Body of pancreas (tissue), 4 donors: ENCODE data around the gene AFP. TPM values are rescaled to one million over a fixed set of nuclear protein-coding genes. Genes with fewer than 3 reads are reported as not detected.

Source experiments
- ATAC-seq: fragments of 150-250 bp; one replicate; pipeline ENCODE4 v1.9.1; 2016
- DNase-seq, 4 donors: peaks; one replicate each; pipeline ENCODE4 v3.0.0-alpha.2; 2019
- H3K27ac ChIP-seq, 4 donors: fragments of 200-600 bp; sonication (generic); 1 replicate in 3 of 4; 2 replicates in 1 of 4; pipeline versions ENCODE4 v1.5.1 to v1.6.1; 2016 to 2019; ENCODE audit warnings: mild to moderate bottlenecking in 1 of 4, mixed read lengths in 1 of 4, moderate library complexity in 1 of 4
- H3K27me3 ChIP-seq, 2 donors: fragments of 200-600 bp; sonication (generic); one replicate each; pipeline ENCODE4 v1.6.0; 2016; ENCODE audit warnings: mild to moderate bottlenecking in 1 of 2
- H3K36me3 ChIP-seq, 2 donors: fragments of 200-600 bp; sonication (generic); replicated peaks in 1 of 2; 2 replicates each; pipeline ENCODE4 v1.5.1; 2016; ENCODE audit warnings: low read depth in 2 of 2; ENCODE audit not compliant: insufficient read depth in 1 of 2
- H3K4me1 ChIP-seq: fragments of 200-600 bp; sonication (generic); one replicate; pipeline ENCODE4 v1.6.0; 2016
- H3K4me3 ChIP-seq, 2 donors: fragments of 200-600 bp; sonication (generic); 1 replicate in 1 of 2; 2 replicates in 1 of 2; pipeline ENCODE4 v1.5.1; 2016 to 2019
- H3K9me3 ChIP-seq, 3 donors: fragments of 200-600 bp; sonication (generic); 1 replicate in 2 of 3; 2 replicates in 1 of 3; pipeline ENCODE4 v1.5.1; 2016
- POLR2A ChIP-seq, 3 donors: fragments of 450-650 bp; IDR thresholded peaks; one replicate each; pipeline ENCODE4 v1.6.1; 2016; ENCODE audit warnings: antibody characterized with exemption in 3 of 3, mild to moderate bottlenecking in 2 of 3
- WGBS, 2 donors: methylation state at CpG; one replicate each; pipeline ENCODE4 v1.1.5; 2017; 5-methylcytosine and 5-hydroxymethylcytosine counted together
- intact Hi-C: fragments of 100-400 bp; cut with DNase I; formaldehyde crosslinking; loops from one replicate; pipeline ENCODE4 v1.15.1; 2023
- total RNA-seq, 2 donors: library from RNA; depleted of rRNA; stranded (reverse); fragments of >200 nt; gene quantifications; one replicate each; pipeline ENCODE4 v1.1.0, GENCODE V29; 2016
- TF ChIP-seq, protein P1 (sequence below), 7 experiments: fragments of 450-650 bp in 4 of 7; fragments of 200-600 bp in 3 of 7; sonication (generic) in 3 of 7; IDR thresholded peaks; one replicate each; pipeline ENCODE4 v1.5.1; 2016 to 2019; ENCODE audit warnings: antibody characterized with exemption in 7 of 7

AFP gene
- total RNA-seq, 2 donors from 2014 or later: not detected

DNA sequence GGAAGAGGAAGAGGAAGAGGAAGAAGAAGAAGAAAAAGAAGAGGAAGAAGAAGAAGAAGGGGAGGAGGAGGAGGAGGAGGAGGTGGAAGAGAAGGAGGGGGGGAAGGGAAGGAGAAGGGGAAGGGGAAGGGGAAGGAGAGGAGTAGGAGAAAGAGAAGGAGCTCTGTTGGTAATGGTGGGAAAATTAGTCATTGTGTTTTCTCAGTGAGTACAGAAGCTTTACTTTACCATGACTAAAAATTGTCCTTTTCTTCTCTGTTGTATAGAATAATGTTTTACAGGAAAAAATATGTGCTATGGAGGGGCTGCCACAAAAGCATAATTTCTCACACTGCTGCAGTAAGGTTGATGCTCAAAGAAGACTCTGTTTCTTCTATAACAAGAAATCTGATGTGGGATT is 49.6 kb downstream of the AFP start:
- Histone ChIP-seq H3K27me3 (no peaks in the 10 kb centered on the region), H3K27ac (no peak overlapping the region), H3K9me3 (no peaks in the 10 kb centered on the region), H3K36me3 (no peaks in the 10 kb centered on the region), H3K4me1 (peaks cover 24% of the 10 kb centered on the region), H3K4me3 (no peak overlapping the region)
- ATAC-seq: no peak
- intact Hi-C loops: no loop called here
- DNase-seq: no peak
- TF ChIP-seq, protein P1, sequence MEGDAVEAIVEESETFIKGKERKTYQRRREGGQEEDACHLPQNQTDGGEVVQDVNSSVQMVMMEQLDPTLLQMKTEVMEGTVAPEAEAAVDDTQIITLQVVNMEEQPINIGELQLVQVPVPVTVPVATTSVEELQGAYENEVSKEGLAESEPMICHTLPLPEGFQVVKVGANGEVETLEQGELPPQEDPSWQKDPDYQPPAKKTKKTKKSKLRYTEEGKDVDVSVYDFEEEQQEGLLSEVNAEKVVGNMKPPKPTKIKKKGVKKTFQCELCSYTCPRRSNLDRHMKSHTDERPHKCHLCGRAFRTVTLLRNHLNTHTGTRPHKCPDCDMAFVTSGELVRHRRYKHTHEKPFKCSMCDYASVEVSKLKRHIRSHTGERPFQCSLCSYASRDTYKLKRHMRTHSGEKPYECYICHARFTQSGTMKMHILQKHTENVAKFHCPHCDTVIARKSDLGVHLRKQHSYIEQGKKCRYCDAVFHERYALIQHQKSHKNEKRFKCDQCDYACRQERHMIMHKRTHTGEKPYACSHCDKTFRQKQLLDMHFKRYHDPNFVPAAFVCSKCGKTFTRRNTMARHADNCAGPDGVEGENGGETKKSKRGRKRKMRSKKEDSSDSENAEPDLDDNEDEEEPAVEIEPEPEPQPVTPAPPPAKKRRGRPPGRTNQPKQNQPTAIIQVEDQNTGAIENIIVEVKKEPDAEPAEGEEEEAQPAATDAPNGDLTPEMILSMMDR (IDR thresholded peaks at IDR 0.05): no peak
- no peak for TF ChIP-seq POLR2A (IDR thresholded peaks at IDR 0.05)

DNA sequence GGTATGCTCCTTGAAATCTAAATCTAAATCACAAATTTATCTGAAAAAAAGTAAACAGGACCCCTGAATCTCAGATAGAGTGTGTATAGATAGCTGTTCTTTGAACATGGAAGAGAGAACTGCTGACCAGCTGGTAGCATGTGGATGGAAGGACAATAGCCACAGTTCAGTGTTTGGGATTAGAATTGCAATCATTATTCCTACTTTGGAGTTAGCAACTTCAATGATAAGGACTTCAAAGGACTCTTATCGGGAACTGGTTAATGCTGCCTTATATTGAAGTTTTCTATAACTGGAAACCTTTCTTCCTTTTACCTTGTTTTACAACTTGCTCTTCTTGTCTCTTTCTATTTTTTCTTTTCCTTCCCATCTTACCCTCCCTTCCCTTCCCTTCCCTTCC is 50.5 kb downstream of the AFP start:
- WGBS, 2 donors: 30 to 36% methylated on average over 1 of the region's 1 CpG
- no peaks in the 10 kb centered on the region for H3K36me3 ChIP-seq
- TF ChIP-seq, protein P1 (IDR thresholded peaks at IDR 0.05): no peak
- TF ChIP-seq POLR2A (IDR thresholded peaks at IDR 0.05): no peak
- intact Hi-C loops: no loop called here
- no peak overlapping the region for H3K4me3 ChIP-seq
- no peaks in the 10 kb centered on the region for H3K27me3 ChIP-seq
- ATAC-seq (no peak), DNase-seq (no peak)
- no peak overlapping the region for H3K27ac ChIP-seq
- peaks cover 17% of the 10 kb centered on the region for H3K4me1 ChIP-seq
- H3K9me3 ChIP-seq: no peaks in the 10 kb centered on the region

DNA sequence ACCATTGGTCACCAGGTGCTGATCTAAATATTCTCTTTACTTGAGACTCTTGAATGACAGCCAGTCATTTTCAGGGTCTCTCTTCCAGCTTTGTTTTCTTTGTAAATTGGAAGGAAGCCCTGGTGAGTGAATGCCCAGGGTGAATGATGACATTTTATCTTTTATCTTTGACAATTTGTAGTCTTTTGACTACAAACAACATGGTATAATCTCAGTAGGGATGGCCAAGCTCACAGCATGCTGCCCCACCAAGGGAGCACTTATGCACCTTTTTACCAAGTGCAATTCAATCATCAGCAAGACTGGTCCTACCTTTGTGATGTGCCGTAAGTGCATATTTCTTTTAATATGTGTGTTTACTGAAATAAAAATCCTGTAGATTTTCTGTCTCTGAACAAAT is 51.2 kb downstream of the AFP start:
- TF ChIP-seq, protein P1 (IDR thresholded peaks at IDR 0.05): no peak
- TF ChIP-seq POLR2A (IDR thresholded peaks at IDR 0.05): no peak
- Histone ChIP-seq H3K4me1 (peaks cover 11% of the 10 kb centered on the region), H3K4me3 (no peak overlapping the region), H3K9me3 (no peaks in the 10 kb centered on the region), H3K27ac (no peak overlapping the region), H3K36me3 (no peaks in the 10 kb centered on the region), H3K27me3 (no peaks in the 10 kb centered on the region)
- intact Hi-C loops: no loop called here
- DNase-seq (no peak), ATAC-seq (no peak)
- WGBS, 2 donors: 93 to 94% methylated on average over 1 of the region's 1 CpG

DNA sequence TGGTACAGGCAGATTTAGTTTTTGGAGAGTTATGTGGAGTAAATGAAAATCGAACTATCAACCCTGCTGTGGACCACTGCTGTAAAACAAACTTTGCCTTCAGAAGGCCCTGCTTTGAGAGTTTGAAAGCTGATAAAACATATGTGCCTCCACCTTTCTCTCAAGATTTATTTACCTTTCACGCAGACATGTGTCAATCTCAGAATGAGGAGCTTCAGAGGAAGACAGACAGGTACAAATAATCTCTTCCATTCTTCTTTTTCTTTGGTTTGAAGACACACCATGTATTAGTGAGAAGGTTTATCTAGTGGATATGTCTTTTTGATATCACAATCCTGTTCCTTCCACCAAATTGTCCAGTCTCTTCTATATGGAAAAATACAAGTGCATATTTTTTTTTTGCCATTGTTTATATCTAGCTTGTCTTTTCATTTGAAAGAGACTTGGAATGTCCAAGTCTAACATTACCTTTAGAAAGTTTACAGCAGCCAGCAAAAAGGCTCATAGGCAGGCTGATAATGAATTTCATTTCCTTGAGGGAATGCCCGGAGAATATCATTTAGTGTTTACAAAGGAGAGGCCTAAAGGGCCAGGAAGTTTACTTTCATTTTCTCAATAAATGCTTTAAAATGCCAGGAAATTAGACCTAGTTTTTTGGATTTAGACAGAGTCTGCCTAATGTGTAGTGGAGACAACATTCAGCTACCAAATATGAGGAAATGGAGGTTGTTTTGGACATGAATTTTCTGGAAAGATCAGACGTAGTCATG is 64.2 kb downstream of the AFP start:
- Histone ChIP-seq H3K4me3 (no peak overlapping the region), H3K9me3 (no peaks in the 10 kb centered on the region), H3K36me3 (no peaks in the 10 kb centered on the region), H3K4me1 (peaks cover 14% of the 10 kb centered on the region), H3K27me3 (no peaks in the 10 kb centered on the region), H3K27ac (peak overlapping the region in 3 of 4 donors; percentile 65 to 77 (median 66))
- DNase-seq (peak in 1 of 4 donors; percentile 6), ATAC-seq (peak; percentile 80)
- intact Hi-C loops: no loop called here
- TF ChIP-seq, protein P1 (IDR thresholded peaks at IDR 0.05): no peak
- no peak for TF ChIP-seq POLR2A (IDR thresholded peaks at IDR 0.05)
- 34 to 44% methylated on average over 4 of the region's 4 CpGs for WGBS, 2 donors
